ENCODE data around the gene INSYN2B. TPM values are rescaled to one million over a fixed set of nuclear protein-coding genes. Genes with fewer than 3 reads are reported as not detected.

The INSYN2B gene
- total RNA-seq, 1 donor from 2014 or later, result 0.12 TPM

DNA sequence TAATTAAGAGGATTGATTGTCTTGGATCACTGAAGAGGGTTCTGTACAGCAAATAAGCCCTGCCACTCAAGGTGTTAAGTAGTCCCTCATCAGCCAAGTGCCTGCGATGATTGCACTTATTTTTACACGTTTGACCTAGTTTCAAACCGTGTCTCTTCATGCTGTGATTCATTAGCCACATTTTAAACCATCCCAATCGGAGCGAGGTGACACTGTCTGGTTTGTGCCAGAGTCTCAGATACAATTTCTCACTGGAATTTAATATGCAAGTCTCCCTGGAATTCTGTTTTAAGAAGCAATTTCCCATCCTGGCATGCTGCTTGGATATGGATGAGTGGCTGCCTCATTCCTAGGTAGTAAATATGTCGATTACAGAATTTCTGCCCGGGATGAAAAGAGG is 1.6 kb downstream of the INSYN2B start:
- Mint-ChIP-seq H3K36me3 (ENCODE audit: insufficient read depth) (no peaks in the 10 kb centered on the region), H3K27ac (no peak overlapping the region), H3K27me3 (peaks cover 62% of the 10 kb centered on the region), H3K4me1 (ENCODE audit: low read depth) (peaks cover 4% of the 10 kb centered on the region), H3K9me3 (ENCODE audit: low read depth) (no peaks in the 10 kb centered on the region), H3K4me3 (ENCODE audit: low read depth) (no peak overlapping the region)
- no peak for DNase-seq (ENCODE audit: low spot score, unreplicated experiment)
- no peak for TF ChIP-seq CTCF (IDR thresholded peaks at IDR 0.05; ENCODE audit: unreplicated experiment)

- peaks cover 45% of the 10 kb centered on the region for H3K27me3 Mint-ChIP-seq
- no peak for TF ChIP-seq CTCF (IDR thresholded peaks at IDR 0.05; ENCODE audit: unreplicated experiment)
Observed at GRCh38 chr5:169974121-169974770, 6.0 kb downstream of the INSYN2B start.

GRCh38 chr5:169973056-169973455 is 7.2 kb downstream of the INSYN2B start:
- no peaks in the 10 kb centered on the region for H3K36me3 Mint-ChIP-seq (ENCODE audit: insufficient read depth)
- no peak for DNase-seq (ENCODE audit: low spot score, unreplicated experiment)
- H3K4me1 Mint-ChIP-seq (ENCODE audit: low read depth), result peaks cover 6% of the 10 kb centered on the region
- peaks cover 33% of the 10 kb centered on the region for H3K27me3 Mint-ChIP-seq
- H3K27ac Mint-ChIP-seq, result no peak overlapping the region
- H3K9me3 Mint-ChIP-seq (ENCODE audit: low read depth), result no peaks in the 10 kb centered on the region
- H3K4me3 Mint-ChIP-seq (ENCODE audit: low read depth), result no peak overlapping the region
- no peak for TF ChIP-seq CTCF (IDR thresholded peaks at IDR 0.05; ENCODE audit: unreplicated experiment)

More at GRCh38 chr5:169974121-169974770, 6.0 kb downstream of the INSYN2B start:
- H3K4me1 Mint-ChIP-seq (ENCODE audit: low read depth), result peaks cover 6% of the 10 kb centered on the region
- H3K27ac Mint-ChIP-seq, result no peak overlapping the region
- DNase-seq (ENCODE audit: low spot score, unreplicated experiment), result no peak
- no peaks in the 10 kb centered on the region for H3K36me3 Mint-ChIP-seq (ENCODE audit: insufficient read depth)
- no peaks in the 10 kb centered on the region for H3K9me3 Mint-ChIP-seq (ENCODE audit: low read depth)
- no peak overlapping the region for H3K4me3 Mint-ChIP-seq (ENCODE audit: low read depth)

GRCh38 chr5:169971780-169972179 is 8.5 kb downstream of the INSYN2B start:
- no peak for DNase-seq (ENCODE audit: low spot score, unreplicated experiment)
- no peak for TF ChIP-seq CTCF (IDR thresholded peaks at IDR 0.05; ENCODE audit: unreplicated experiment)
- Mint-ChIP-seq H3K9me3 (ENCODE audit: low read depth) (no peaks in the 10 kb centered on the region), H3K4me1 (ENCODE audit: low read depth) (peaks cover 6% of the 10 kb centered on the region), H3K27me3 (peaks cover 28% of the 10 kb centered on the region), H3K27ac (no peak overlapping the region), H3K36me3 (ENCODE audit: insufficient read depth) (no peaks in the 10 kb centered on the region), H3K4me3 (ENCODE audit: low read depth) (no peak overlapping the region)

DNA sequence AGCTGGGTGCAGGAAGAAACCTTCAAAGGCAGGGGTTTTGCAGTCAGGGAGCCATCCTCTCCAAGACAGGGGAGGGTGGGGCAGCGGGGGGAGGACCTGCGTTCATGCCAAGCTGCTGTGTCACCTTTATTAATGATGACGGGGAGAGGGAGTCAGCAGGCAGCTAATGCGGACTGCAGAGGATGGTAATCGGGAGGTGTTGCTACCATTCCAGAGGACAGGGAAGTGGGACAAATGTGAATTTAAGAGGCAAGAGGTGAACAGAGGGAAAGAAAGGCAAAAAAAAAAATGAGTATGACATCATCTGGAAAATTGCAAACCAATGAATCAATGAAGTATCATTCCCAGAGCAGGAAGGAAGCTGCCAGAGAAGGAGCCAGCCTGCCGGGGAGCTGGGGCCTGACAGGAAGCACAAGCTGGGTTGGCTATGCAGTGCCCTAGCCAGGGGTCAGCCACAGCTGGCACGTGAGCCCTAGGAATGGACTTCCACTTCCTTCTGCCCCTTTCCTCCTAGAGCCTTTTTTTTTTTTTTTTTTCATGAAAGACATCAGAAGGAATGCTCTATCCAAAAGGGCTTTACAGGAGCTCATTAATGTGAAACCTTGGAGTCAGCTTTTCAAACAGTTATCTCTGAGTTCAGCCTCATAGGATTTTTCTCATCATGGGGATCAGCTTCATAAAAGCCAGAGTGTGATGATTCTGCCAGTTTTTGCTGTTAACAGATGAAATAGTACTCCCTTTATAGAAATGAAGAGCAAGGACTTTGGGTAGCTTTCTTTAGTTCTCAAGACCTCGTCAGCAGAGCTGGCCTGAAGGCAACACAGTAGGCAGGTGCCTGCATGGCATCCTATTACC is 9.2 kb downstream of the INSYN2B start:
- H3K27ac Mint-ChIP-seq, result peak overlapping the region; percentile 69
- H3K4me3 Mint-ChIP-seq (ENCODE audit: low read depth), result no peak overlapping the region
- no peak for DNase-seq (ENCODE audit: low spot score, unreplicated experiment)
- H3K4me1 Mint-ChIP-seq (ENCODE audit: low read depth), result peaks cover 6% of the 10 kb centered on the region
- H3K36me3 Mint-ChIP-seq (ENCODE audit: insufficient read depth), result no peaks in the 10 kb centered on the region
- no peak for TF ChIP-seq CTCF (IDR thresholded peaks at IDR 0.05; ENCODE audit: unreplicated experiment)
- peaks cover 24% of the 10 kb centered on the region for H3K27me3 Mint-ChIP-seq
- H3K9me3 Mint-ChIP-seq (ENCODE audit: low read depth), result no peaks in the 10 kb centered on the region

Data from progenitor cell of endocrine pancreas (in vitro differentiated cells).